ENCODE results near the gene AK8.

AK8 gene

DNA sequence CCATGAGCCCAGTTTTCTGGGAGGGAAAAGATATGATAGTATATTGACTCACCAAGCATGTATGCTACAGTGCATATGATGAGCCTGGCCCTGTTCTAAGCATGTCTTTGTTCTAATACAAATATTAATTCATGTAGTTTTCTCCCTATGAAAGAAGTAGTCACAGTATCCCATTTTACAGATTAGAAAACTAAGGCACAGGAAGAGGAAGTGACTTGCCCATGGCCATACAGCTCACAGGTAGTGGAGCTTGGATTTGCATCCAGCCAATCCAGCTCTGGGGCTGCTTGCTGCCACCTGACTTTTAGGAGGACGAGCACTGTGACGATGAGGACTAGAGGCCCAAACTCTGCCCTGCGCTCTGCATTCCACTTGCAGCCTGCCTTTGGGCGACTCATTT, 76.4 kb downstream of the AK8 start:
- no peak overlapping the region for H3K27ac ChIP-seq (ENCODE audit: insufficient read depth, low read length, poor library complexity, severe bottlenecking)
- no peak overlapping the region for H3K4me3 ChIP-seq (ENCODE audit: insufficient read depth, low read depth, low read length, poor library complexity, severe bottlenecking)
- no peaks in the 10 kb centered on the region for H3K36me3 ChIP-seq (ENCODE audit: control insufficient read depth, insufficient read depth, low read length)
- H3K4me1 ChIP-seq (ENCODE audit: control insufficient read depth, insufficient read depth, low read length, poor library complexity, severe bottlenecking): no peaks in the 10 kb centered on the region
- no peak for DNase-seq
- H3K9me3 ChIP-seq (ENCODE audit: control insufficient read depth, low read length): no peaks in the 10 kb centered on the region
- peaks cover 6% of the 10 kb centered on the region for H3K27me3 ChIP-seq (replicated peaks; ENCODE audit: control insufficient read depth, insufficient read depth, low read length, poor library complexity, severe bottlenecking)

DNA sequence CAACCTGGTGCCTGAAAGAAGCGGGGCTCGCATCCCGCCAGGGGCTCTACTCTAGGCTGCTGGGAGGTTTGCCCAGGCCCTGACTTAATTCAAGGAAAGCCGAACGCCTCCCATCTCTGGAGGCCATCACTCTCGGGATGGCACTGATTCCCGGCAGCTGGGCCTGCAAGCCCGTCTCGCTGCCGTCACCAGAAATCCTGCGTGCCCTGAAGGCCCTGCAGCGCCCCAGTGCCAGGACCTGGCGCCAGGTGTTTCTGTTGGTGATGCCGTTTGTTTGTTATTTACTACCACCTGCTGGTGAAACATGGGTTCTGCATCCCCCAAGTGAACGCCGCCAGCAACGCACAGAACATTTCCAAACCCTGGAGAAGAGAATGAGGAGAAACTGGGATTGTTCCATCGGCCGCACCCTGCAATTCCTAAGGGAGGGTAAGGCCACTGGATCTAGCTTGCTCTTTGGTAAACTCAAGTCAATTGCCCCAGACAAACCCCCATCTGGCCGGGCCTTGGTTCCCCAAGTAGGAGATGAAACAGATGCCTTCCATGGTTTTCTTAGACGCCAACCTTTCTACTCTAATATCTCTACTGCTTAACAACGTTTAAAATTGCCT, 77.9 kb downstream of the AK8 start:
- Histone ChIP-seq H3K27me3 (replicated peaks; ENCODE audit: control insufficient read depth, insufficient read depth, low read length, poor library complexity, severe bottlenecking) (peaks cover 6% of the 10 kb centered on the region), H3K27ac (ENCODE audit: insufficient read depth, low read length, poor library complexity, severe bottlenecking) (no peak overlapping the region), H3K36me3 (ENCODE audit: control insufficient read depth, insufficient read depth, low read length) (no peaks in the 10 kb centered on the region), H3K9me3 (ENCODE audit: control insufficient read depth, low read length) (no peaks in the 10 kb centered on the region), H3K4me3 (ENCODE audit: insufficient read depth, low read depth, low read length, poor library complexity, severe bottlenecking) (no peak overlapping the region), H3K4me1 (ENCODE audit: control insufficient read depth, insufficient read depth, low read length, poor library complexity, severe bottlenecking) (no peaks in the 10 kb centered on the region)
- peak; percentile 36 to 48 (median 39) for DNase-seq

DNA sequence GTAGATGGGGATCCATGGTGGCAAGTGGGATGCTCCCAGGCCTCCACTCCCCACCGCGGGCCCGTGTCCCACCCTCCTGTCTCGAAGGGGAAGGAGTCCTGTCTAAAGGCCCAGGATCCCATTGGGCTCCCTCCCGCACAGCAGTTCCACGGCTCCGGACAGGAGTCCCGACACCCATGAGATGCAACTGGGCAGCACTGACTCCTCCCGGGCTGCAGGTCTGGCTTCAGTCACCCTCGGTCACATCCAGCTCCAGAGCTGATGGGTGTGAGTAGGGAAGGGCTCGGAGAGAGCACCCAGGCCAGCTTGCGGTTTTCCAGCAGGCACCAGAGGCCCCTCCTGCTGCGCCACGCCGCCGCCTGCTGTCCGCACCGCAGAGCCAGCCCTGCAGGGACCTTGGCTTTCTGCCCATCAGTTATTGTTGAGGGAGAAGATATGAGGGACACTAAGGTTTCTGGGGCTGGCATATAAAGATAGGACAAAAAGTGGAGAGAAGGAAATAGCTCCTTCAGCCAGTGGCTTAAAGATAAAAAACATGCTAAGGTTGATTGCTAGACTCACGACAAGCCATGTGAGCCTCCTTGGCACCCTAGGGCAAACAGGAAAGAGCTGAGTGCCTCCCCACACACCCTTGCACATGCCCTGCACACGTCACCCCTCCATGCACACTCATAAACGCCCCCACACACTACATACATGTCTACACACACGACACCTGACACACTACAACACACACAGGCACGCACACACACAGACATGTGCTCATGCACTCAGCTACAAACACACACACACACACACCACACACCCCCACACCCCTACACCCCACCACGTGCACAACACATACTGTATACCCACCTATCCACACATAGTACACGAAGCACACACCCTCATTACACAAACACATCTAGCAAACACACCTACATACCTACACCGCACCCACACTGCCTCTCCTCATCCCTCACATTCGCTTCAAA, 79.0 kb downstream of the AK8 start:
- H3K27me3 ChIP-seq (replicated peaks; ENCODE audit: control insufficient read depth, insufficient read depth, low read length, poor library complexity, severe bottlenecking): peaks cover 4% of the 10 kb centered on the region

DNA sequence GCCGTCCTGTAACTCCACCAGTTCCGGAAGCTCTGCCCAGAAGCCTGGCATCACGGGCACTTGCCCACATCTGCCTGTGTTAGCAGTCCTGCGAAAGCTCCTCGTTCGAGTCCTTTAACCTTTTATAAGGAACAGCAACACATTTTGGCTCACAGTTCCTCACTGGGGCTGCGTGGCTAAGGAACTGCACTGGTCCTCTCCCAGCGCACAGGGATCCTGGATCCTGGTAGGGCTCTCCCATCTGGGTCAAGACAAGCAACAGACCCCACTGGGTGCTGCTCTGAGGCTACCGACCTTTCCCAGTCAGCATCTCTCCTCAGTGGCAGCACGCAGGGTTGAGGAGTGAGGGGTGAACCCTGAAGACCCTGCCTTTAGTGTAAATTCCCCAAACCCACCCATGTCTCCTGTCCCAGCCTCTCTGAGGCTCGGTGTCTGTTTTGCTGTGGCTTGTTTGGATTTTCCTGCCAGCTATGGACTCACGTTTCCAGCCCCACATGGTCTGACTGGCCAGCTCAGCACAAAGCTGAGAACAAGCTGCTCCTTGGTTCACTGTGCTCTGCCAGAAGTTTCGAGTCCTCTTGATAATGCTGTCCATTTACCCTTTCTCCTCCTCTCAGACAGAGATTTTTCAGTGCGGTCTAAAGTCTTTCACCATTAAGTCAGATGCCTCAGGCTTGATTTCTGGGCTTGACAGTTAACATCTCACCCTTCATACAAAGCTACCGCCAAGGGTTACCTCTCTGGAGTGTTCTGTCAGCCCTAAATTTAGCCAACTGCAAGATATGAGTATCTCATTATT, 80.0 kb downstream of the AK8 start:
- DNase-seq: no peak
- Histone ChIP-seq H3K9me3 (ENCODE audit: control insufficient read depth, low read length) (no peaks in the 10 kb centered on the region), H3K4me3 (ENCODE audit: insufficient read depth, low read depth, low read length, poor library complexity, severe bottlenecking) (no peak overlapping the region), H3K27me3 (replicated peaks; ENCODE audit: control insufficient read depth, insufficient read depth, low read length, poor library complexity, severe bottlenecking) (peaks cover 4% of the 10 kb centered on the region), H3K27ac (ENCODE audit: insufficient read depth, low read length, poor library complexity, severe bottlenecking) (no peak overlapping the region), H3K4me1 (ENCODE audit: control insufficient read depth, insufficient read depth, low read length, poor library complexity, severe bottlenecking) (no peaks in the 10 kb centered on the region), H3K36me3 (ENCODE audit: control insufficient read depth, insufficient read depth, low read length) (no peaks in the 10 kb centered on the region)

More for the DNA sequence above, 79.0 kb downstream of the AK8 start:
- H3K36me3 ChIP-seq (ENCODE audit: control insufficient read depth, insufficient read depth, low read length): no peaks in the 10 kb centered on the region
- no peak overlapping the region for H3K27ac ChIP-seq (ENCODE audit: insufficient read depth, low read length, poor library complexity, severe bottlenecking)
- H3K9me3 ChIP-seq (ENCODE audit: control insufficient read depth, low read length): no peaks in the 10 kb centered on the region
- H3K4me3 ChIP-seq (ENCODE audit: insufficient read depth, low read depth, low read length, poor library complexity, severe bottlenecking): no peak overlapping the region
- DNase-seq: no peak
- H3K4me1 ChIP-seq (ENCODE audit: control insufficient read depth, insufficient read depth, low read length, poor library complexity, severe bottlenecking): no peaks in the 10 kb centered on the region

DNA sequence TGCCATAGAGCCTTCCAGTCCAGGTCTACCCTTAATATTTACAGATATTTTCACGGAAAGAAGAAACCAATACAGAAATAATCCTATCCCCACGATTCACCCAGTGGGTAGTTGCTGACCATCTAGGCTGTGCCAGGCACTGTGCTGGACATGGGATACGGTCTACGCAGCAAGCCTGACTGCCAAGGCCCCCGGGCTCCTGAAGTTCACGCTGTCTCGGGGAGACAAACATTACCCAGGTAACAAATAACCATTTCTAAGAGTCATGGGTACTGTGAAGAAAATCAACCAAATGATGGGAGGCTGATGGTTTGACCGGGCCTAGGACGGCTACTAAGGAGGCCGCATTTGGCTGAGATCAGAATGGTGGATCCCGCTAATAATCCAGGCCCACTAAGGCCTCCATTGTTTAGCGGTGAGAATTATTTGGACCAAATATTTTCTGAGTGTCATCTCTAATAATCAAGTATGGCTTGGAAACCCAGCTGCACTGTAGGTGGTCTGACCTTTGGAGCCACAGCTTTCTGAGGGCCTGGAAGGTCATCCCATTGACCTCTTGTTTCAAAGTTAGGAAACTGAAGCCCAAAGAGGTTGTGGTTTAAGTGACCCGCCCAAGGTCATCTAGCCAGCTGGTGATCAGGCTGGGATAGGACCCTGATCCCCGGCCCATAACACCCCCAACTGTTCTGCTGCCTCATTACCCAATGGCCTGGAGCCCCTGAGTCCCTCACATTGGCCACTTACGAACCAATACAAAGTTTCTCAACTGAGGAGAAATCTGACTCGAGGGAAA, 82.4 kb downstream of the AK8 start:
- Histone ChIP-seq H3K4me3 (ENCODE audit: insufficient read depth, low read depth, low read length, poor library complexity, severe bottlenecking) (no peak overlapping the region), H3K27me3 (replicated peaks; ENCODE audit: control insufficient read depth, insufficient read depth, low read length, poor library complexity, severe bottlenecking) (no peaks in the 10 kb centered on the region), H3K36me3 (ENCODE audit: control insufficient read depth, insufficient read depth, low read length) (no peaks in the 10 kb centered on the region), H3K4me1 (ENCODE audit: control insufficient read depth, insufficient read depth, low read length, poor library complexity, severe bottlenecking) (no peaks in the 10 kb centered on the region), H3K9me3 (ENCODE audit: control insufficient read depth, low read length) (no peaks in the 10 kb centered on the region), H3K27ac (ENCODE audit: insufficient read depth, low read length, poor library complexity, severe bottlenecking) (no peak overlapping the region)
- no peak for DNase-seq

DNA sequence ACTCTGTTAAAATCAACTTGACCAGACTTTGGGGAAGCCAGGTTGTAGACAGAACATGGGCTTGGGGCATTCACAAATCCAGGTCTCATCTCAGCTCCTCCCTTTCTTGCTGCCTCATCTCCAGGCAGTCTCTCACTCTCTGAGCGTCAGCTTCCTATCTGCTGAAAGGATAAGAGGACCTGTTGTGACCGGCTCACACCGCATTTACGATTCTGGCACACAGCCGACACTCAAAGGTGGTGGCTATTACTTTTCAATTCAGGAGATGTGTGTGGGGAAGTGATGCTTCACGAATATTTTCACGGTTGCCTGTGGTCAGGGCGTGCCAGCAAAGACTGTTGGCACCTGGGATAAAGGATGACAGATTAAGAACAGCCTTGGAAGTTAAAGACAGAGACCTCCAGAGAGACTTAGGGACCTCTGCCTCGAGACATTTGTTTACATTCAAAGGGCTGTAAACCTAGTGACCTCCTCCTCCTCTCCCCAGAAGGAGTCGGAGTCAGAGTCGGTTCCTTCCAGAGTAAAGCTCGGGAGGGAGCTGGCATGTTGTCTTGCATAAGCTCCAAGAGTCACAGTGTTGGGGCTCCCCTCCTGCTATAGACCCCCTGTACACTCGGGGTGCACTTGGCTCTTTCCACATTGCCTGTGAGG, 83.2 kb downstream of the AK8 start:
- Histone ChIP-seq H3K4me1 (ENCODE audit: control insufficient read depth, insufficient read depth, low read length, poor library complexity, severe bottlenecking) (no peaks in the 10 kb centered on the region), H3K4me3 (ENCODE audit: insufficient read depth, low read depth, low read length, poor library complexity, severe bottlenecking) (no peak overlapping the region), H3K9me3 (ENCODE audit: control insufficient read depth, low read length) (no peaks in the 10 kb centered on the region), H3K27me3 (replicated peaks; ENCODE audit: control insufficient read depth, insufficient read depth, low read length, poor library complexity, severe bottlenecking) (no peaks in the 10 kb centered on the region), H3K36me3 (ENCODE audit: control insufficient read depth, insufficient read depth, low read length) (no peaks in the 10 kb centered on the region), H3K27ac (ENCODE audit: insufficient read depth, low read length, poor library complexity, severe bottlenecking) (no peak overlapping the region)
- DNase-seq: no peak

DNA sequence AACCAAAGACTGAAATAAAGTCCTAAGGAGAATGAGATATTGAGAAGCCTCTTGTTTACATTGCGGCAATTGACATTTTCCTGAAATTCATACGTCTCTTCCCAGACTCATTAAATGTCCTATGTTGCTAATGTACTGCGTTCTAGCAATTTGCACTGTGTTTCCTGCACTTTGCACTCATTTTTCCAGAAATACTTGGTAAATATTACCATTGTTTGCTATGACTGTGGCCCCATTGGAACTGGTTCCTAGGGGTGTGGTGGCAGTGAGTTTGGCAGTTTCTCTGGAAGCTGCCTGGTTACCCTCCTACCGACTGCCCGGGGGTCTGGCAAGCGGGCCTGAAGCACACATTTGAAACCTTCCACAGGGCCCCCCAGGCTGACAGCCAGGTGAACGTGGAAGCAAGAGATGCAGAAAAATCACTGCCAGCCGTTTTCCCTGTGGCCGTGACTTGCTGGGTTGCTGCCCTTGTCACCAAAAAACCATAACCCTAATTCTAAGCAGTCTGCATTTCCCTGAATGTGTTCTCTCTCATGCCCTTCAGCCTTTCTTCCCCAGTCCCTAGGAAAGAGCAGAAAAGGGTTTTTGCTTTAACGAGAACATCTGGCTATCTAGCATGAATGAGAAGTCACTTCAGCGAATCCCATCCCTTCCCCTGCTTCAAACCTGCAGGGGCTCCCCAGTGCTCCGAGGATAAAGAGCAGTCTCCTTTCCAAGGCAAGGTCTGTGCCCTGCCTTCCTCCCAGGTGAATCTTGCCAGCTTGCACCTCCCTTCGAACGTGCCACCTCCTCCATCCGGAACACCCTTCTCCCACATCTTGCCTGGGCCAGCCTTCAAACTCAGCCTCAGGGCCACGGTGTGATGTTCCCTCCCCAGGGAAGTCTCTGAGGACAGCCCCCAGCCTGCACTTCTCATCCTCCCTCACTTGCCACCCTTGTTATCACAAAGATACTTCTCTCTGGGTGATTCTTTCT, 84.2 kb downstream of the AK8 start:
- H3K4me3 ChIP-seq (ENCODE audit: insufficient read depth, low read depth, low read length, poor library complexity, severe bottlenecking): no peak overlapping the region
- no peaks in the 10 kb centered on the region for H3K27me3 ChIP-seq (replicated peaks; ENCODE audit: control insufficient read depth, insufficient read depth, low read length, poor library complexity, severe bottlenecking)
- H3K27ac ChIP-seq (ENCODE audit: insufficient read depth, low read length, poor library complexity, severe bottlenecking): no peak overlapping the region
- DNase-seq: no peak
- H3K36me3 ChIP-seq (ENCODE audit: control insufficient read depth, insufficient read depth, low read length): no peaks in the 10 kb centered on the region
- no peaks in the 10 kb centered on the region for H3K9me3 ChIP-seq (ENCODE audit: control insufficient read depth, low read length)
- H3K4me1 ChIP-seq (ENCODE audit: control insufficient read depth, insufficient read depth, low read length, poor library complexity, severe bottlenecking): no peaks in the 10 kb centered on the region

DNA sequence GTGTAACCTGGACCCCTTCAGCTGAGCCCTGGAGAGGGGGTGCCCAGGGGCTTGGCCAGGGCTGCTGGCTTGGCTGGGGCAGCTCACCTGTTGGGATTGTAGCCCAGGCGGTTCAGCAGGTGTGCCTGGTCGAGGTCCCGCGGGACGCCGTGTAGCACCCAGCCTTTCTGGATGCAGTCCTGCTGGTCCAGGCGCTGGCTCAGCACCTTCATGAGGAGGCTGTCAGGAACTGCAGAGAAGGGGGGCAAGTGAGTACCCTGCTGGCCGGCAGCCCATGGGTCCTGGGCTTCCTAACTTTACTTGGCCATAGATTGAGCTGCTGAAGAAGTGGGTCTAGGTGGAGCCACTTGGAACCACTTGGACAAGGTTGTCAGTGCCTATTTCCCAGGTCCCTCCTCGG, 85.5 kb downstream of the AK8 start:
- Histone ChIP-seq H3K4me3 (ENCODE audit: insufficient read depth, low read depth, low read length, poor library complexity, severe bottlenecking) (no peak overlapping the region), H3K27me3 (replicated peaks; ENCODE audit: control insufficient read depth, insufficient read depth, low read length, poor library complexity, severe bottlenecking) (no peaks in the 10 kb centered on the region), H3K4me1 (ENCODE audit: control insufficient read depth, insufficient read depth, low read length, poor library complexity, severe bottlenecking) (no peaks in the 10 kb centered on the region), H3K27ac (ENCODE audit: insufficient read depth, low read length, poor library complexity, severe bottlenecking) (no peak overlapping the region), H3K36me3 (ENCODE audit: control insufficient read depth, insufficient read depth, low read length) (no peaks in the 10 kb centered on the region), H3K9me3 (ENCODE audit: control insufficient read depth, low read length) (no peaks in the 10 kb centered on the region)
- DNase-seq: no peak

All from effector memory CD4-positive, alpha-beta T cell (primary cell).